HG02588 (cell line): ENCODE results near the gene PCDHGA7.
"Not testable (repeated sequence)": the region's sequence is repeated elsewhere in the genome, so short reads cannot be mapped to it uniquely, and the experiment has no call there.

Experiments used
- ATAC-seq: cut with Tn5 transposase; IDR thresholded peaks from one replicate; pipeline ENCODE4 v1.9.1; 2021; ENCODE audit warnings: mild to moderate bottlenecking, moderate library complexity; ENCODE audit not compliant: unreplicated experiment

Gene PCDHGA7

DNA sequence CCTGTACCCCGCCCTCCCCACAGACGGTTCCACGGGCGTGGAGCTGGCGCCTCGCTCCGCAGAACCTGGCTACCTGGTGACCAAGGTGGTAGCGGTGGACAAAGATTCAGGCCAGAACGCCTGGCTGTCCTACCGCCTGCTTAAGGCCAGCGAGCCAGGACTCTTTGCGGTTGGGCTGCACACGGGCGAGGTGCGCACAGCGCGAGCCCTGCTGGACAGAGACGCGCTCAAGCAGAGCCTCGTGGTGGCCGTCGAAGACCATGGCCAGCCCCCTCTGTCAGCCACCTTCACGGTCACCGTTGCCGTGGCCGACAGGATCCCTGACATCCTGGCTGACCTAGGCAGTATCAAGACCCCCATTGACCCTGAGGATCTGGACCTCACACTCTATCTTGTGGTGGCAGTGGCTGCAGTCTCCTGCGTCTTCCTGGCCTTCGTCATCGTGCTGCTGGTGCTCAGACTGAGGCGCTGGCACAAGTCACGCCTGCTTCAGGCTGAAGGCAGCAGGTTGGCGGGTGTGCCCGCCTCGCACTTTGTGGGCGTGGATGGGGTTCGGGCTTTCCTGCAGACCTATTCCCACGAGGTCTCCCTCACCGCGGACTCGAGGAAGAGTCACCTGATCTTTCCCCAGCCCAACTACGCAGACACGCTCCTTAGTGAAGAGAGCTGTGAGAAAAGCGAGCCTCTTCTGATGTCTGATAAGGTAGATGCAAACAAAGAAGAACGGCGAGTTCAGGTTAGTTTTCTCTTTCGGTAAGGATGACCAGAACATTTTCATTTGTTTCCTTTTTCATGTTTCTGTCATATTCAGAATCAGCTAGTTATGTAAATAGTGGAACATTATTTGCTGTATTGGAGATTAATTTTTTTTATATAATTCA is 16.3 kb upstream of the PCDHGA7 start:
- ATAC-seq, result no peak

GRCh38 chr5:141369994-141370848 is 12.3 kb upstream of the PCDHGA7 start, which contains the start of gene PCDHGB3:
PCDHGB3 (plus strand) TSS chr5:141370242; CDS start chr5:141370395, 153 bp downstream.
- peak; percentile 97 for ATAC-seq

GRCh38 chr5:141371572-141372475 is 10.7 kb upstream of the PCDHGA7 start:
- ATAC-seq, result no peak

DNA sequence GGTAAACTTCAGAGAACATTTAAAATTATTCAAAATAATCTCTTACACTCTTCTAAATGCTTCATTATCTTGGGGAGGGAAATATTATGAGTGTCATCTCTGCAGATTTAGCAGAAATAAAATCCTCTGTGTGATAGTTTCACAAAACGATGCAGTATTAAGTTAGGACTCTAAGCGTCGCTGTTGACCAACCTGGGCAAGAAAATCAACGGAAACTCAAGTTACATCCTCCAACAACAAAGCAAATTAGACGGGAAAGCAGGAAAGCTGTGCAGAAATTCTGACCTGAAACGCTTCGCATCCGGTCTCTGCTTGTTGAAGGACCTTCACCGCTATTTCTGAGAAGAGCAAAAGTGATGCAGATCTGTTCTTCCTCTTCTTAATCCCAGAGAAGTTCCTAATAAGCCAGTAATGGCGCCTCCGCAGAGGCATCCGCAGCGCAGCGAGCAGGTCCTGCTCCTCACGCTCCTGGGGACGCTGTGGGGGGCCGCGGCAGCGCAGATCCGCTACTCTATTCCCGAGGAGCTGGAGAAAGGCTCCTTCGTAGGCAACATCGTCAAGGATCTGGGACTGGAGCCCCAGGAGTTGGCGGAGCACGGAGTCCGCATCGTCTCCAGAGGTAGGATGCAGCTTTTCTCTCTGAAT is 8.7 kb upstream of the PCDHGA7 start, which contains the start of gene PCDHGA6:
Gene PCDHGA6, plus strand, starts transcription at position 219 of the 645 bp plus-strand sequence. Its CDS starts 193 bp downstream, at position 412.
- no peak for ATAC-seq

DNA sequence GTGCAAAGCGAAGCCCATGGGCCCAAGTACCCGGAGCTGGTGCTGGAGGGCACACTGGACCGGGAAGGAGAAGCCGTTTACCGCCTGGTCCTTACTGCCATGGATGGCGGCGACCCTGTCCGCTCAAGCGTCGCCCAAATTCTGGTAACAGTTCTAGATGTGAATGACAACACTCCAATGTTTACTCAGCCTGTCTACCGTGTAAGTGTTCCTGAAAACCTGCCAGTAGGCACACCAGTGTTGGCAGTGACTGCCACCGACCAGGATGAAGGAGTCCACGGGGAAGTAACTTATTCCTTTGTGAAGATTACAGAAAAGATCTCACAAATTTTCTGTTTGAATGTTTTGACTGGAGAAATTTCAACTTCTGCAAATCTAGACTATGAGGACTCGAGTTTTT is 7.9 kb upstream of the PCDHGA7 start:
- no peak for ATAC-seq

DNA sequence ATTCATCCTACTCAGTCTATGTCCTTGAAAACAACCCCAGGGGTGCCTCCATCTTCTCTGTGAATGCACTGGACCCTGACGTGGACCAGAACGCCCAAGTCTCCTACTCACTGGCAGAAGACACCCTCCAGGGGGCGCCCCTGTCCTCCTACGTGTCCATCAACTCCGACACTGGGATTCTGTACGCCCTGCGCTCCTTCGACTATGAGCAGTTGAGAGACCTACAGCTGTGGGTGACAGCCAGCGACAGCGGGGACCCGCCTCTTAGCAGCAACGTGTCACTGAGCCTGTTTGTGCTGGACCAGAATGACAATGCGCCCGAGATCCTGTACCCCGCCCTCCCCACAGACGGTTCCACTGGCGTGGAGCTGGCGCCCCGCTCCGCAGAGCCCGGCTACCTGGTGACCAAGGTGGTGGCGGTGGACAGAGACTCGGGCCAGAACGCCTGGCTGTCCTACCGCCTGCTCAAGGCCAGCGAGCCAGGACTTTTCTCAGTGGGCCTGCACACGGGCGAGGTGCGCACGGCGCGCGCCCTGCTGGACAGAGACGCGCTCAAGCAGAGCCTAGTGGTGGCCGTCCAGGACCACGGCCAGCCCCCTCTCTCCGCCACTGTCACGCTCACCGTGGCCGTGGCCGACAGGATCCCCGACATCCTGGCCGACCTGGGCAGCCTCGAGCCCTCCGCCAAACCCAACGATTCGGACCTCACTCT is 6.9 kb upstream of the PCDHGA7 start:
- ATAC-seq, result not testable (repeated sequence)

DNA sequence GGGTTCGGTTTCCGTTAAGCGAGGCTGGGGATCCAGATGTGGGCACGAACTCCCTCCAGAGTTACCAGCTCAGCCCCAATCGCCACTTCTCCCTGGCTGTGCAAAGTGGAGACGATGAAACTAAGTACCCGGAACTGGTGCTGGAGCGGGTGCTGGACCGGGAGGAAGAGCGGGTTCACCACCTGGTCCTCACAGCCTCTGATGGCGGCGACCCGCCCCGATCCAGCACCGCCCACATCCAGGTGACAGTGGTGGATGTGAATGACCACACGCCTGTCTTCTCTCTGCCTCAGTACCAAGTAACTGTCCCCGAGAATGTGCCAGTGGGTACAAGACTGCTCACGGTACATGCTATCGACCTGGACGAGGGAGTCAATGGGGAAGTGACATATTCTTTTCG is 803 bp downstream of the PCDHGA7 start:
- no peak for ATAC-seq

GRCh38 chr5:141384471-141385267 is 2.1 kb downstream of the PCDHGA7 start:
- no peak for ATAC-seq

- ATAC-seq, result peak; percentile 69
Observed at GRCh38 chr5:141387557-141388311, 5.2 kb downstream of the PCDHGA7 start, which contains the start of gene PCDHGB4. PCDHGB4 (plus strand) TSS chr5:141387698; CDS start chr5:141387885, 187 bp downstream.

DNA sequence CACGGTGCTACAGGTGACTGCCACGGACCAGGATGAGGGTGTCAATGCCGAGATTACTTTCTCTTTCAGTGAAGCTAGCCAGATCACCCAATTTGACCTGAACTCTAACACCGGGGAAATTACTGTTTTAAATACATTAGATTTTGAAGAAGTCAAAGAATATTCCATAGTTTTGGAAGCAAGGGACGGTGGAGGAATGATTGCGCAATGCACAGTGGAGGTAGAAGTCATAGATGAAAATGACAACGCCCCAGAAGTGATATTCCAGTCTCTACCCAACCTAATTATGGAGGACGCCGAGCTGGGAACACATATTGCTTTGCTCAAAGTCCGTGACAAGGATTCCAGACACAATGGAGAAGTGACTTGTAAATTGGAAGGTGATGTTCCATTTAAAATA is 6.1 kb downstream of the PCDHGA7 start:
- no peak for ATAC-seq

DNA sequence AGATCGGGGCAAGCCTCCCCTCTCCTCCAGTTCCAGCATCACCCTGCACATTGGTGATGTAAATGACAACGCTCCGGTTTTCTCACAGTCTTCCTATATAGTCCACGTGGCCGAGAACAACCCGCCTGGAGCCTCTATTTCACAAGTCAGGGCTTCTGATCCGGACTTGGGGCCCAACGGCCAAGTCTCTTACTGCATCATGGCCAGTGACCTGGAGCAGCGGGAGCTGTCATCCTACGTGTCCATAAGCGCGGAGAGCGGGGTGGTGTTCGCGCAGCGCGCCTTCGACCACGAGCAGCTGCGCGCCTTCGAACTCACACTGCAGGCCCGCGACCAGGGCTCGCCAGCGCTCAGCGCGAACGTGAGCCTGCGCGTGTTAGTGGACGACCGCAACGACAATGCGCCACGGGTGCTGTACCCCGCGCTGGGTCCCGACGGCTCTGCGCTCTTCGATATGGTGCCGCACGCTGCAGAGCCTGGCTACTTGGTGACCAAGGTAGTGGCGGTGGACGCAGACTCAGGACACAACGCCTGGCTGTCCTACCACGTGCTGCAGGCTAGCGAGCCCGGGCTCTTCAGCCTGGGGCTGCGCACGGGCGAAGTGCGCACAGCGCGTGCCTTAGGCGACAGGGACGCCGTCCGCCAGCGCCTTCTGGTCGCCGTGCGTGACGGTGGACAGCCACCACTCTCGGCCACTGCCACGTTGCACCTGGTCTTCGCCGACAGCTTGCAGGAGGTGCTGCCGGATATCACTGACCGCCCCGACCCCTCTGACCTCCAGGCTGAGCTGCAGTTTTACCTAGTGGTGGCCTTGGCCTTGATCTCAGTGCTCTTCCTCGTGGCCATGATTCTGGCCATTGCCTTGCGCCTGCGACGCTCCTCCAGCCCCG is 6.9 kb downstream of the PCDHGA7 start:
- ATAC-seq, result no peak

- ATAC-seq, result no peak
Observed at GRCh38 chr5:141392429-141393198, 10.1 kb downstream of the PCDHGA7 start, which contains the start of gene PCDHGA8. PCDHGA8 (plus strand) TSS chr5:141392633; CDS start chr5:141392814, 181 bp downstream.

DNA sequence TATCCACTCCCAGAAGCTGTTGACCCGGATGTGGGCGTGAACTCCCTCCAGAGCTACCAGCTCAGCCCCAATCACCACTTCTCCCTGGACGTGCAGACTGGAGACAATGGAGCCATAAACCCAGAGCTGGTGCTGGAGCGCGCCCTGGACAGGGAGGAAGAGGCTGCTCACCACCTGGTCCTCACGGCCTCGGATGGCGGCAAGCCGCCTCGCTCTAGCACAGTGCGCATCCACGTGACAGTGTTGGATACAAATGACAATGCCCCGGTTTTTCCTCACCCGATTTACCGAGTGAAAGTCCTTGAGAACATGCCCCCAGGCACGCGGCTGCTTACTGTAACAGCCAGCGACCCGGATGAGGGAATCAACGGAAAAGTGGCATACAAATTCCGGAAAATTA is 10.7 kb downstream of the PCDHGA7 start:
- ATAC-seq, result no peak

DNA sequence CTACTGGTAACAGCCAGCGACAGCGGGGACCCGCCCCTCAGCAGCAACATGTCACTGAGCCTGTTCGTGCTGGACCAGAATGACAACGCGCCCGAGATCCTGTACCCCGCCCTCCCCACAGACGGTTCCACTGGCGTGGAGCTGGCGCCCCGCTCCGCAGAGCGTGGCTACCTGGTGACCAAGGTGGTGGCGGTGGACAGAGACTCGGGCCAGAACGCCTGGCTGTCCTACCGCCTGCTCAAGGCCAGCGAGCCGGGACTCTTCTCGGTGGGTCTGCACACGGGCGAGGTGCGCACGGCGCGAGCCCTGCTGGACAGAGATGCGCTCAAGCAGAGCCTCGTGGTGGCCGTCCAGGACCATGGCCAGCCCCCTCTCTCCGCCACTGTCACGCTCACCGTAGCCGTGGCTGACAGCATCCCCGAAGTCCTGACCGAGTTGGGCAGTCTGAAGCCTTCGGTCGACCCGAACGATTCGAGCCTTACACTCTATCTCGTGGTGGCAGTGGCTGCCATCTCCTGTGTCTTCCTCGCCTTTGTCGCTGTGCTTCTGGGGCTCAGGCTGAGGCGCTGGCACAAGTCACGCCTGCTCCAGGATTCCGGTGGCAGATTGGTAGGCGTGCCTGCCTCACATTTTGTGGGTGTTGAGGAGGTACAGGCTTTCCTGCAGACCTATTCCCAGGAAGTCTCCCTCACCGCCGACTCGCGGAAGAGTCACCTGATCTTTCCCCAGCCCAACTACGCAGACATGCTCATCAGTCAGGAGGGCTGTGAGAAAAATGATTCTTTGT is 12.1 kb downstream of the PCDHGA7 start:
- ATAC-seq, result not testable (repeated sequence)
